Gastrocnemius medialis (tissue), 4 donors: ENCODE results near the gene CLSTN2. TPM values are rescaled to one million over a fixed set of nuclear protein-coding genes. Genes with fewer than 3 reads are reported as not detected.

Experiments used
- ATAC-seq, 2 donors: fragments of 150-250 bp; one replicate each; pipeline ENCODE4 v1.9.1; 2016
- DNase-seq, 2 donors: peaks; one replicate each; pipeline ENCODE4 v3.0.0-alpha.2; 2019
- H3K27ac ChIP-seq, 4 donors: fragments of 200-600 bp; sonication (generic); 1 replicate in 1 of 4; 2 replicates in 3 of 4; pipeline ENCODE4 v1.5.1; 2016 to 2018; ENCODE audit warnings: mild to moderate bottlenecking in 2 of 4, moderate library complexity in 1 of 4
- H3K27me3 ChIP-seq, 3 donors: fragments of 200-600 bp; sonication (generic) in 2 of 3; 1 replicate in 1 of 3; 2 replicates in 2 of 3; pipeline versions ENCODE4 v1.5.1 to v1.6.0; 2016 to 2019; ENCODE audit warnings: mild to moderate bottlenecking in 1 of 3, moderate library complexity in 1 of 3
- H3K36me3 ChIP-seq, 2 donors: fragments of 200-600 bp; sonication (generic) in 1 of 2; one replicate each; pipeline ENCODE4 v1.5.1; 2017 to 2018
- H3K4me1 ChIP-seq, 2 donors: fragments of 200-600 bp; sonication (generic) in 1 of 2; one replicate each; pipeline ENCODE4 v1.5.1; 2016 to 2017; ENCODE audit warnings: mild to moderate bottlenecking in 2 of 2
- H3K4me3 ChIP-seq, 4 donors: fragments of 200-600 bp; sonication (generic) in 3 of 4; 1 replicate in 1 of 4; 2 replicates in 3 of 4; pipeline ENCODE4 v1.5.1; 2016 to 2019; ENCODE audit warnings: mild to moderate bottlenecking in 2 of 4
- H3K9me3 ChIP-seq, 3 donors: fragments of 200-600 bp; sonication (generic) in 2 of 3; 1 replicate in 1 of 3; 2 replicates in 2 of 3; pipeline ENCODE4 v1.5.1; 2016 to 2019
- CTCF ChIP-seq, 5 experiments: fragments of 450-650 bp in 3 of 5; fragments of 200-600 bp in 2 of 5; sonication (generic) in 2 of 5; IDR thresholded peaks in 4 of 5; conservative IDR thresholded peaks in 1 of 5; 1 replicate in 4 of 5; 2 replicates in 1 of 5; pipeline ENCODE4 v1.5.1; 2016 to 2019; ENCODE audit warnings: antibody characterized with exemption in 5 of 5, mild to moderate bottlenecking in 3 of 5, moderate library complexity in 3 of 5
- POLR2A ChIP-seq, 2 donors: fragments of 450-650 bp; IDR thresholded peaks; one replicate each; pipeline ENCODE4 v1.6.1; 2017; ENCODE audit warnings: antibody characterized with exemption in 2 of 2, mild to moderate bottlenecking in 2 of 2, moderate library complexity in 2 of 2
- in situ Hi-C, 4 donors: fragments of 200-750 bp; cut with MboI; loops; one replicate each; pipeline versions ENCODE4 v1.15.0 to v1.8.0; 2017; ENCODE audit warnings: low sequenced_read_pairs in 4 of 4
- intact Hi-C: fragments of 100-400 bp; cut with DNase I; formaldehyde crosslinking; loops from one replicate; pipeline ENCODE4 v1.15.1; 2023; ENCODE audit warnings: low total_unique reads
- total RNA-seq, 4 donors: library from RNA; depleted of rRNA; stranded (reverse); fragments of >200 nt; gene quantifications; one replicate each; pipeline versions ENCODE4 v1.1.0 to v1.2.3, GENCODE V29; 2016

Gene CLSTN2
- total RNA-seq, 4 donors from 2014 or later = 1.1 to 4.9 (median 4.0) TPM

- in situ Hi-C loops = no loop called here
- H3K27ac ChIP-seq = no peak overlapping the region
- ATAC-seq = peak in 1 of 2 donors; percentile 65
- intact Hi-C loops = no loop called here
- no peak for DNase-seq
- H3K9me3 ChIP-seq = no peaks in the 10 kb centered on the region
- H3K4me1 ChIP-seq = no peaks in the 10 kb centered on the region
- H3K4me3 ChIP-seq = no peak overlapping the region
- H3K36me3 ChIP-seq = no peaks in the 10 kb centered on the region
- no peaks in the 10 kb centered on the region for H3K27me3 ChIP-seq
- no peak for TF ChIP-seq POLR2A (IDR thresholded peaks at IDR 0.05)
- no peak for TF ChIP-seq CTCF (IDR thresholded peaks at IDR 0.05 in 4 of 5, conservative IDR thresholded peaks at IDR 0.05 in 1 of 5)
Observed at GRCh38 chr3:140164922-140165590, 230.1 kb downstream of the CLSTN2 start.

- TF ChIP-seq CTCF (IDR thresholded peaks at IDR 0.05 in 4 of 5, conservative IDR thresholded peaks at IDR 0.05 in 1 of 5) (no peak), POLR2A (IDR thresholded peaks at IDR 0.05) (no peak)
- no peaks in the 10 kb centered on the region for H3K27me3 ChIP-seq
- no peaks in the 10 kb centered on the region for H3K4me1 ChIP-seq
- H3K36me3 ChIP-seq = no peaks in the 10 kb centered on the region
- no peak overlapping the region for H3K27ac ChIP-seq
- ATAC-seq (no peak), DNase-seq (no peak)
- H3K9me3 ChIP-seq = no peaks in the 10 kb centered on the region
- H3K4me3 ChIP-seq = no peak overlapping the region
- in situ Hi-C loops = no loop called here
- intact Hi-C loops = no loop called here
Observed at GRCh38 chr3:140165781-140166180, 230.8 kb downstream of the CLSTN2 start.

- Histone ChIP-seq H3K4me1 (no peaks in the 10 kb centered on the region), H3K27ac (no peak overlapping the region), H3K27me3 (no peaks in the 10 kb centered on the region), H3K36me3 (no peaks in the 10 kb centered on the region), H3K9me3 (no peaks in the 10 kb centered on the region), H3K4me3 (no peak overlapping the region)
- ATAC-seq (no peak), DNase-seq (no peak)
- intact Hi-C loops (no loop called here), in situ Hi-C loops (no loop called here)
- no peak for TF ChIP-seq CTCF (IDR thresholded peaks at IDR 0.05 in 4 of 5, conservative IDR thresholded peaks at IDR 0.05 in 1 of 5)
- no peak for TF ChIP-seq POLR2A (IDR thresholded peaks at IDR 0.05)
Observed at GRCh38 chr3:140166861-140167599, 232.0 kb downstream of the CLSTN2 start.

GRCh38 chr3:140167600-140168281, 232.8 kb downstream of the CLSTN2 start:
- in situ Hi-C loops (no loop called here), intact Hi-C loops (no loop called here)
- Histone ChIP-seq H3K27me3 (no peaks in the 10 kb centered on the region), H3K36me3 (no peaks in the 10 kb centered on the region), H3K4me1 (no peaks in the 10 kb centered on the region), H3K9me3 (no peaks in the 10 kb centered on the region), H3K27ac (no peak overlapping the region), H3K4me3 (no peak overlapping the region)
- TF ChIP-seq CTCF (IDR thresholded peaks at IDR 0.05 in 4 of 5, conservative IDR thresholded peaks at IDR 0.05 in 1 of 5) (no peak), POLR2A (IDR thresholded peaks at IDR 0.05) (no peak)
- ATAC-seq (no peak), DNase-seq (no peak)
